GM20000 (cell line): ENCODE measurements around the gene CPB2.

Source experiments
- DNase-seq: peaks from one replicate; pipeline ENCODE4 v3.0.0; 2012; ENCODE audit warnings: low spot score
- CTCF ChIP-seq: IDR thresholded peaks from 2 replicates; pipeline ENCODE4 v1.5.1; 2012; ENCODE audit warnings: mild to moderate bottlenecking, control low read depth; ENCODE audit errors: extremely low read depth, missing control alignments

Gene CPB2

GRCh38 chr13:46104868-46105267 is at the start of gene CPB2:
Gene CPB2 (minus strand): TSS chr13:46105033. CDS start chr13:46105009, 24 bp downstream.
- no peak for TF ChIP-seq CTCF
- DNase-seq: no peak

- no peak for DNase-seq
- no peak for TF ChIP-seq CTCF
Observed at GRCh38 chr13:46154136-46154801, 49.4 kb upstream of the CPB2 start.

GRCh38 chr13:46152627-46153328 is 47.9 kb upstream of the CPB2 start:
- TF ChIP-seq CTCF: no peak
- DNase-seq: no peak

- TF ChIP-seq CTCF: no peak
- DNase-seq: no peak
Observed at GRCh38 chr13:46150134-46150693, 45.4 kb upstream of the CPB2 start.

DNA sequence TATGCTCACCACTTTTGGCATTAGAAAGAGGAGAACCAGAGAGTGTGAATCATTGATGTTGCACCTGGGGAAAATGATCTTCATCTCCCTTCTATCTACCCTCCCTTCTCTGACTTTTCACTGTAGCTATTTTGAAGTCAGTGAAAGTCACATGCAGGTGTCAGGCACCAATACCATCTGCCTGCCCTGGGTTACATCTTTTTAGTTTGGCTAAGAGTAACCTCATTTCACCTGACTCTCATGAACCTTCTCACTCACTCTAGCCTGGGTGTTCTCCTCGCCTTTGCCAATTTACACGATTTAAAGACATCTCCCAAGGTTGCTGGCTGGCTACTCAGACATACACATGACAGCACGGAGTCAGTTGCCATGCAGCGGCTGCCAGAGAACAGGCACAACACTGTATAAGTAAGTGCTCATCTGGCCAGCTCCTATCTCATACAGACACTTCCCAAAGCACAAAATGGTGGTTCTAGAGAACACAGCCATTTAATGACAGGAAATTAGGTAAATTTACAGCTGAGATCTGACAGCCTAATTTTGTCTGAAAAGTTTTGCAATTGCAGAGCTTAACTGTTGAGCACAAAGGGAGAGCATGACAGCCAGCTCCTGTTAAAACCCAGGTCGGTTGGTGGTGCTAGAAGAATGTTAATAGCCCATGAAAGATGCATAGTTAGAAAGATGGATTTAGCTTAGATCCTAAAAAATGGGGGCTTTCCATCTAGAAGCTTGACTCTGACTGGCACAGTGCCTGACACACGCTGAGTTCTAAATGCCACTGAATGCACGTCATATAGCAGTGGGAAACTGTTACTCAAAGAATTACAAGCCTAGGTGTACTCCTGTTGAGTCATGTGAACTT is 44.7 kb upstream of the CPB2 start:
- no peak for TF ChIP-seq CTCF
- no peak for DNase-seq

- DNase-seq: no peak
- TF ChIP-seq CTCF: no peak
Observed at GRCh38 chr13:46146898-46147297, 42.1 kb upstream of the CPB2 start.

DNA sequence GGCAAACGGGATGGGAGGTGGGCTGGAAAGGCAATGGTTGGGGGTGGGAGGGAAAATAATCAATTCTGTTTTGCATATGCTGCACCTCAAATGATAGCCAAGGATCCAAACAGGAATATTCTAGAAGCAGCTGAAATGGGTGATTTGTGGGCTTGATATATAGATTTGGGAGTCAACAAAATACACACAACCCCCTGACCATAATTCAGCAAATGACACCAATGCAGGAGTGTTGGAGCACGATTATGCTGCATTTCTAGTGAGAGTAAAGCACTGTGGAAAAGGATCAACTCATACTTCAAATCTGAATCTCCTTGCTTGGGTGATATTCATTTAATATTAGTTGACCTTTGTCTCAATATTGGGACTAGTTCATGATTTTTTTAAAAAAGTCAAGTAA is 41.1 kb upstream of the CPB2 start:
- DNase-seq: no peak
- TF ChIP-seq CTCF: no peak
